GM12878 (cell line): ENCODE results near the gene CTIF. TPM values are rescaled to one million over a fixed set of nuclear protein-coding genes. Genes with fewer than 3 reads are reported as not detected.

ENCODE experiments used
- ATAC-seq: fragments of 200-7000 bp; cut with Tn5 transposase; 3 replicates; pipeline ENCODE4 v1.9.1; 2020; ENCODE audit warnings: mild to moderate bottlenecking, moderate library complexity
- BruUV-seq: library from RNA; stranded (reverse); fragments of 400-500 nt; replicated peaks from 2 replicates; lab custom pipeline; 2021; lab: Mats Ljungman, UMichigan
- CTCF ChIA-PET: fragments of 300-600 bp; sonication (Branson Sonifier 250); formaldehyde crosslinking; extraction: SDS; loops from one replicate; lab custom pipeline; 2021; ENCODE audit warnings: inconsistent platforms; lab: Yijun Ruan, JAX
- POLR2A ChIA-PET: fragments of 350-600 bp; formaldehyde crosslinking; extraction: SDS; loops from one replicate; lab custom pipeline; 2021; ENCODE audit warnings: inconsistent platforms; lab: Charles Lee
- RAD21 ChIA-PET: fragments of 300-600 bp; sonication (Branson Sonifier 250); formaldehyde crosslinking; loops from one replicate; lab custom pipeline; 2023; ENCODE audit warnings: antibody characterized with exemption; ENCODE audit not compliant: unreplicated experiment; lab: Charles Lee
- SMC1A ChIA-PET: fragments of 300-600 bp; sonication (Branson Sonifier 250); formaldehyde crosslinking; loops from one replicate; lab custom pipeline; 2023; ENCODE audit not compliant: unreplicated experiment, uncharacterized antibody; lab: Charles Lee
- DNase-seq: peaks from one replicate; pipeline ENCODE4 v3.0.0-alpha.2; 2011; ENCODE audit warnings: low read depth, low spot score
- FAIRE-seq: peaks from 3 replicates; lab custom pipeline; 2011; peaks lifted over from hg19 to GRCh38; lab: Jason Lieb, UNC
- H2AFZ ChIP-seq: 2 replicates; pipeline ENCODE4 v1.6.0; 2011; ENCODE audit warnings: low read depth, low read length, control low read depth; ENCODE audit not compliant: control insufficient read depth
- H3K27ac ChIP-seq: 2 replicates; pipeline ENCODE4 v1.5.1; 2011; ENCODE audit warnings: control low read depth; ENCODE audit not compliant: control insufficient read depth, insufficient read depth
- H3K27me3 ChIP-seq, 2 experiments: replicated peaks in 1 of 2; 2 replicates each; pipeline versions ENCODE4 v1.6.0 to v1.6.1; 2011; ENCODE audit warnings: low read length in 1 of 2; ENCODE audit not compliant: control insufficient read depth in 2 of 2, insufficient read depth in 2 of 2
- H3K36me3 ChIP-seq, 2 experiments: 2 replicates each; pipeline ENCODE4 v1.5.1; 2011; ENCODE audit warnings: low read length in 1 of 2; ENCODE audit not compliant: control insufficient read depth in 2 of 2, insufficient read depth in 2 of 2
- H3K4me1 ChIP-seq: 2 replicates; pipeline ENCODE4 v1.6.1; 2011; ENCODE audit warnings: mild to moderate bottlenecking, low read length, moderate library complexity, mixed read lengths; ENCODE audit not compliant: control insufficient read depth, insufficient read depth
- H3K4me2 ChIP-seq: 2 replicates; pipeline ENCODE4 v1.6.0; 2011; ENCODE audit warnings: control low read depth; ENCODE audit not compliant: control insufficient read depth, insufficient read depth
- H3K4me3 ChIP-seq: fragments of 200-600 bp; sonication (generic); 2 replicates; pipeline ENCODE4 v1.5.1; 2016
- H3K79me2 ChIP-seq: 2 replicates; pipeline ENCODE4 v1.6.0; 2011; ENCODE audit warnings: low read length; ENCODE audit not compliant: control insufficient read depth, insufficient read depth
- H3K9ac ChIP-seq: 2 replicates; pipeline ENCODE4 v1.8.0; 2011; ENCODE audit warnings: low read length, control low read depth, mixed read lengths; ENCODE audit not compliant: control insufficient read depth, insufficient read depth
- H3K9me3 ChIP-seq: replicated peaks from 3 replicates; pipeline ENCODE4 v1.5.1; 2011; ENCODE audit warnings: mild to moderate bottlenecking, low read length; ENCODE audit not compliant: control insufficient read depth, insufficient read depth
- H4K20me1 ChIP-seq: 2 replicates; pipeline ENCODE4 v1.6.0; 2011; ENCODE audit not compliant: control insufficient read depth, insufficient read depth
- CBX5 ChIP-seq: sonication (generic); IDR thresholded peaks from 2 replicates; pipeline ENCODE4 v1.6.1; 2016; ENCODE audit warnings: low read depth, moderate library complexity, mild to moderate bottlenecking, inconsistent platforms
- CHD1 ChIP-seq: IDR thresholded peaks from 2 replicates; pipeline ENCODE4 v1.6.1; 2012; ENCODE audit warnings: low read depth, low read length, improper control_type of control experiment
- EP300 ChIP-seq, 2 experiments: fragments of 150-350 bp in 1 of 2; IDR thresholded peaks; 2 replicates each; pipeline ENCODE4 v1.6.1; 2011 to 2012; ENCODE audit warnings: low read depth in 2 of 2, low read length in 2 of 2, borderline replicate concordance in 1 of 2, improper control_type of control experiment in 1 of 2, inconsistent platforms in 1 of 2; ENCODE audit not compliant: control insufficient read depth in 1 of 2
- HDAC6 ChIP-seq: fragments of 200-600 bp; sonication (generic); IDR thresholded peaks from one replicate; pipeline ENCODE4 v1.8.0; 2017; ENCODE audit warnings: antibody characterized with exemption; ENCODE audit not compliant: unreplicated experiment
- MYC ChIP-seq: IDR thresholded peaks from 2 replicates; pipeline ENCODE4 v1.6.1; 2011; ENCODE audit warnings: mild to moderate bottlenecking, low read length, moderate library complexity, inconsistent platforms; ENCODE audit not compliant: insufficient read depth, insufficient replicate concordance, insufficient read length, severe bottlenecking
- NR2C2 ChIP-seq: IDR thresholded peaks from 2 replicates; pipeline ENCODE4 v1.6.1; 2011; ENCODE audit warnings: borderline replicate concordance, low read depth; ENCODE audit not compliant: control insufficient read depth, insufficient read length
- PBX3 ChIP-seq: IDR thresholded peaks from 2 replicates; pipeline ENCODE4 v1.6.1; 2011; ENCODE audit warnings: mild to moderate bottlenecking, low read depth, low read length, moderate library complexity; ENCODE audit not compliant: insufficient replicate concordance
- POLR2A ChIP-seq: IDR thresholded peaks from 2 replicates; pipeline ENCODE4 v1.6.1; 2011; ENCODE audit warnings: low read depth, mild to moderate bottlenecking, low read length
- RAD51 ChIP-seq: fragments of 450-650 bp; IDR thresholded peaks from 2 replicates; pipeline ENCODE4 v1.6.1; 2016; ENCODE audit warnings: moderate library complexity, mild to moderate bottlenecking, inconsistent platforms
- RB1 ChIP-seq: fragments of 450-650 bp; formaldehyde crosslinking; IDR thresholded peaks from 2 replicates; pipeline ENCODE4 v1.6.1; 2017; ENCODE audit warnings: mild to moderate bottlenecking, borderline replicate concordance
- SP1 ChIP-seq: IDR thresholded peaks from one replicate; pipeline ENCODE4 v1.6.1; 2011; ENCODE audit warnings: low read depth, low read length
- TARDBP ChIP-seq: IDR thresholded peaks from 2 replicates; pipeline ENCODE4 v1.6.1; 2016; ENCODE audit warnings: borderline replicate concordance
- ZNF217 ChIP-seq: fragments of 450-650 bp; IDR thresholded peaks from 2 replicates; pipeline ENCODE4 v1.6.1; 2017; ENCODE audit warnings: antibody characterized with exemption, mild to moderate bottlenecking
- WGBS: methylation state at CpG from one replicate; pipeline ENCODE4 v1.1.6; 2016; ENCODE audit warnings: low lambda C conversion rate; ENCODE audit not compliant: insufficient replicate concordance, insufficient coverage; ENCODE audit errors: missing lambda C conversion rate; 5-methylcytosine and 5-hydroxymethylcytosine counted together
- in situ Hi-C: fragments of 300-500 bp; cut with MboI; formaldehyde crosslinking; loops from 9 replicates; pipeline ENCODE4 v1.14.3; 2018; ENCODE audit warnings: mixed read lengths
- intact Hi-C: fragments of 100-400 bp; cut with micrococcal nuclease; formaldehyde crosslinking; loops from one replicate; pipeline ENCODE4 v1.14.2; 2022; ENCODE audit not compliant: unreplicated experiment
- polyA plus RNA-seq, 11 experiments: library from polyadenylated mRNA; depleted of rRNA in 4 of 11; unstranded in 6 of 11; stranded (reverse) in 5 of 11; fragments of >200 nt; fragmentation: Nextera tagmentation in 4 of 11; fragmentation: Illumina TruSeq in 1 of 11; extraction: Ambion mirVana in 4 of 11; extraction: Trizol in 1 of 11; gene quantifications; 1 replicate in 1 of 11; 2 replicates in 10 of 11; pipeline versions ENCODE4 v1.2.1 to v1.2.3, GENCODE V29; 2011 to 2016; ENCODE audit warnings: inconsistent platforms in 2 of 11, missing spikeins in 2 of 11, low read depth in 1 of 11
- total RNA-seq, 4 experiments: library from RNA; depleted of rRNA in 3 of 4; stranded (reverse); fragments of >200 nt in 3 of 4; fragmentation: Illumina TruSeq in 1 of 4; extraction: Trizol in 1 of 4; gene quantifications; 2 replicates each; pipeline versions ENCODE4 v1.2.1 to v1.2.3, GENCODE V29; 2013 to 2021
- TF ChIP-seq, protein P1 (sequence below): fragments of 450-650 bp; IDR thresholded peaks from 2 replicates; pipeline ENCODE4 v1.6.1; 2018; ENCODE audit warnings: borderline replicate concordance, mild to moderate bottlenecking; ENCODE audit not compliant: partially characterized antibody
- TF ChIP-seq, protein P2 (sequence below): fragments of 450-650 bp; IDR thresholded peaks from 2 replicates; pipeline ENCODE4 v1.6.1; 2017; ENCODE audit warnings: low read depth, mild to moderate bottlenecking, moderate library complexity
- TF ChIP-seq, protein P3 (sequence below): fragments of 450-650 bp; IDR thresholded peaks from 2 replicates; pipeline ENCODE4 v1.6.1; 2017; ENCODE audit warnings: mild to moderate bottlenecking, low read depth, inconsistent platforms; ENCODE audit not compliant: poor library complexity, severe bottlenecking
- TF ChIP-seq, protein P4 (sequence below): IDR thresholded peaks from 2 replicates; pipeline ENCODE4 v1.6.1; 2012; ENCODE audit warnings: low read depth, low read length, improper control_type of control experiment

The CTIF gene
- total and polyA plus RNA-seq, 10 of the 15 experiments (the other 5 are each of a cell fraction or from before 2014, with no cell fraction given), result 0.06 to 11.6 (median 2.5) TPM

GRCh38 chr18:48634491-48634890 is 95.7 kb downstream of the CTIF start:
- ChIA-PET POLR2A (no interaction called here), CTCF (no interaction called here), RAD21 (no interaction called here), SMC1A (no interaction called here)
- H3K9ac ChIP-seq, result no peak overlapping the region
- no TSS peak for BruUV-seq
- H3K27ac ChIP-seq, result no peak overlapping the region
- ATAC-seq (no peak), FAIRE-seq (no peak), DNase-seq (no peak)
- WGBS, result 68% methylated on average over 6 of the region's 6 CpGs
- intact Hi-C loops, result no loop called here
- H3K79me2 ChIP-seq, result no peaks in the 10 kb centered on the region
- no peaks in the 10 kb centered on the region; a peak in 1 of 4 replicates for H3K36me3 ChIP-seq
- TF ChIP-seq, protein P1, sequence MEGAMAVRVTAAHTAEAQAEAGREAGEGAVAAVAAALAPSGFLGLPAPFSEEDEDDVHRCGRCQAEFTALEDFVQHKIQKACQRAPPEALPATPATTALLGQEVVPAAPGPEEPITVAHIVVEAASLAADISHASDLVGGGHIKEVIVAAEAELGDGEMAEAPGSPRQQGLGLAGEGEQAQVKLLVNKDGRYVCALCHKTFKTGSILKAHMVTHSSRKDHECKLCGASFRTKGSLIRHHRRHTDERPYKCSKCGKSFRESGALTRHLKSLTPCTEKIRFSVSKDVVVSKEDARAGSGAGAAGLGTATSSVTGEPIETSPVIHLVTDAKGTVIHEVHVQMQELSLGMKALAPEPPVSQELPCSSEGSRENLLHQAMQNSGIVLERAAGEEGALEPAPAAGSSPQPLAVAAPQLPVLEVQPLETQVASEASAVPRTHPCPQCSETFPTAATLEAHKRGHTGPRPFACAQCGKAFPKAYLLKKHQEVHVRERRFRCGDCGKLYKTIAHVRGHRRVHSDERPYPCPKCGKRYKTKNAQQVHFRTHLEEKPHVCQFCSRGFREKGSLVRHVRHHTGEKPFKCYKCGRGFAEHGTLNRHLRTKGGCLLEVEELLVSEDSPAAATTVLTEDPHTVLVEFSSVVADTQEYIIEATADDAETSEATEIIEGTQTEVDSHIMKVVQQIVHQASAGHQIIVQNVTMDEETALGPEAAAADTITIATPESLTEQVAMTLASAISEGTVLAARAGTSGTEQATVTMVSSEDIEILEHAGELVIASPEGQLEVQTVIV, result no peak
- TF ChIP-seq TARDBP (no peak), SP1 (no peak), HDAC6 (no peak), NR2C2 (no peak), EP300 (IDR thresholded peaks at IDR 0.05; ENCODE audit: borderline replicate concordance in 1 of 2, control insufficient read depth in 1 of 2, low read depth in 2 of 2, low read length in 2 of 2) (no peak), RB1 (no peak), ZNF217 (no peak), CHD1 (no peak), RAD51 (no peak), MYC (no peak), PBX3 (no peak), CBX5 (no peak), POLR2A (no peak)
- TF ChIP-seq, protein P2, sequence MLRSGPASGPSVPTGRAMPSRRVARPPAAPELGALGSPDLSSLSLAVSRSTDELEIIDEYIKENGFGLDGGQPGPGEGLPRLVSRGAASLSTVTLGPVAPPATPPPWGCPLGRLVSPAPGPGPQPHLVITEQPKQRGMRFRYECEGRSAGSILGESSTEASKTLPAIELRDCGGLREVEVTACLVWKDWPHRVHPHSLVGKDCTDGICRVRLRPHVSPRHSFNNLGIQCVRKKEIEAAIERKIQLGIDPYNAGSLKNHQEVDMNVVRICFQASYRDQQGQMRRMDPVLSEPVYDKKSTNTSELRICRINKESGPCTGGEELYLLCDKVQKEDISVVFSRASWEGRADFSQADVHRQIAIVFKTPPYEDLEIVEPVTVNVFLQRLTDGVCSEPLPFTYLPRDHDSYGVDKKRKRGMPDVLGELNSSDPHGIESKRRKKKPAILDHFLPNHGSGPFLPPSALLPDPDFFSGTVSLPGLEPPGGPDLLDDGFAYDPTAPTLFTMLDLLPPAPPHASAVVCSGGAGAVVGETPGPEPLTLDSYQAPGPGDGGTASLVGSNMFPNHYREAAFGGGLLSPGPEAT, result no peak
- TF ChIP-seq, protein P3, sequence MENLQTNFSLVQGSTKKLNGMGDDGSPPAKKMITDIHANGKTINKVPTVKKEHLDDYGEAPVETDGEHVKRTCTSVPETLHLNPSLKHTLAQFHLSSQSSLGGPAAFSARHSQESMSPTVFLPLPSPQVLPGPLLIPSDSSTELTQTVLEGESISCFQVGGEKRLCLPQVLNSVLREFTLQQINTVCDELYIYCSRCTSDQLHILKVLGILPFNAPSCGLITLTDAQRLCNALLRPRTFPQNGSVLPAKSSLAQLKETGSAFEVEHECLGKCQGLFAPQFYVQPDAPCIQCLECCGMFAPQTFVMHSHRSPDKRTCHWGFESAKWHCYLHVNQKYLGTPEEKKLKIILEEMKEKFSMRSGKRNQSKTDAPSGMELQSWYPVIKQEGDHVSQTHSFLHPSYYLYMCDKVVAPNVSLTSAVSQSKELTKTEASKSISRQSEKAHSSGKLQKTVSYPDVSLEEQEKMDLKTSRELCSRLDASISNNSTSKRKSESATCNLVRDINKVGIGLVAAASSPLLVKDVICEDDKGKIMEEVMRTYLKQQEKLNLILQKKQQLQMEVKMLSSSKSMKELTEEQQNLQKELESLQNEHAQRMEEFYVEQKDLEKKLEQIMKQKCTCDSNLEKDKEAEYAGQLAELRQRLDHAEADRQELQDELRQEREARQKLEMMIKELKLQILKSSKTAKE, result no peak
- TF ChIP-seq, protein P4, sequence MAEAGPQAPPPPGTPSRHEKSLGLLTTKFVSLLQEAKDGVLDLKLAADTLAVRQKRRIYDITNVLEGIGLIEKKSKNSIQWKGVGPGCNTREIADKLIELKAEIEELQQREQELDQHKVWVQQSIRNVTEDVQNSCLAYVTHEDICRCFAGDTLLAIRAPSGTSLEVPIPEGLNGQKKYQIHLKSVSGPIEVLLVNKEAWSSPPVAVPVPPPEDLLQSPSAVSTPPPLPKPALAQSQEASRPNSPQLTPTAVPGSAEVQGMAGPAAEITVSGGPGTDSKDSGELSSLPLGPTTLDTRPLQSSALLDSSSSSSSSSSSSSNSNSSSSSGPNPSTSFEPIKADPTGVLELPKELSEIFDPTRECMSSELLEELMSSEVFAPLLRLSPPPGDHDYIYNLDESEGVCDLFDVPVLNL, result no peak
- no peaks in the 10 kb centered on the region for H3K27me3 ChIP-seq
- no peaks in the 10 kb centered on the region for H3K9me3 ChIP-seq
- H3K4me3 ChIP-seq, result no peak overlapping the region
- H2AFZ ChIP-seq, result no peak overlapping the region
- H3K4me1 ChIP-seq, result no peaks in the 10 kb centered on the region
- H3K4me2 ChIP-seq, result no peak overlapping the region
- in situ Hi-C loops, result no loop called here
- no peaks in the 10 kb centered on the region for H4K20me1 ChIP-seq
